Naive B cell (primary cell): ENCODE results near the gene ATP6AP1. TPM values are rescaled to one million over a fixed set of nuclear protein-coding genes. Genes with fewer than 3 reads are reported as not detected.
"Not testable (repeated sequence)": the region's sequence is repeated elsewhere in the genome, so short reads cannot be mapped to it uniquely, and the experiment has no call there.

Experiments used
- ATAC-seq, 2 donors: fragments of 150-1000 bp; cut with Tn5 transposase; 2 replicates each; pipeline ENCODE4 v1.10.0; 2021; ENCODE audit warnings: low read depth in 2 of 2, mild to moderate bottlenecking in 2 of 2, moderate library complexity in 2 of 2
- DNase-seq: peaks from one replicate; pipeline ENCODE4 v3.0.0; 2022
- H3K27ac Mint-ChIP-seq, 6 donors: one replicate each; pipeline ENCODE4 v1.8.0; 2020 to 2022; ENCODE audit warnings: mild to moderate bottlenecking in 6 of 6, mixed read lengths in 6 of 6, moderate library complexity in 5 of 6, inconsistent platforms in 2 of 6
- H3K27me3 Mint-ChIP-seq, 3 donors: one replicate each; pipeline ENCODE4 v1.8.0; 2021 to 2022; ENCODE audit warnings: mixed read lengths in 3 of 3, mild to moderate bottlenecking in 1 of 3
- H3K36me3 Mint-ChIP-seq, 2 donors: one replicate each; pipeline ENCODE4 v1.8.0; 2020 to 2022; ENCODE audit warnings: mixed read lengths in 2 of 2, inconsistent platforms in 1 of 2, mild to moderate bottlenecking in 1 of 2
- H3K4me1 Mint-ChIP-seq, 3 donors: one replicate each; pipeline ENCODE4 v1.8.0; 2020 to 2022; ENCODE audit warnings: mixed read lengths in 3 of 3, inconsistent platforms in 1 of 3, mild to moderate bottlenecking in 1 of 3, moderate library complexity in 1 of 3
- H3K4me3 Mint-ChIP-seq, 8 donors: one replicate each; pipeline ENCODE4 v1.8.0; 2020 to 2022; ENCODE audit warnings: mild to moderate bottlenecking in 8 of 8, mixed read lengths in 8 of 8, moderate library complexity in 8 of 8, inconsistent platforms in 2 of 8
- H3K9me3 Mint-ChIP-seq, 7 donors: one replicate each; pipeline ENCODE4 v1.8.0; 2020 to 2022; ENCODE audit warnings: mixed read lengths in 7 of 7, mild to moderate bottlenecking in 5 of 7, inconsistent platforms in 2 of 7, moderate library complexity in 1 of 7
- polyA plus RNA-seq, 6 donors: library from polyadenylated mRNA; unstranded; fragments of 300-500 nt; fragmentation: Illumina TruSeq; gene quantifications; one replicate each; pipeline ENCODE4 v1.2.3, GENCODE V29; 2021; ENCODE audit warnings: low read depth in 6 of 6

Gene ATP6AP1
- polyA plus RNA-seq, 6 donors from 2014 or later, result 81.8 to 173 (median 88.7) TPM

- DNase-seq (peak; percentile 55), ATAC-seq (peak; percentile 72)
- not testable (repeated sequence) for H3K27ac Mint-ChIP-seq, H3K36me3 Mint-ChIP-seq, H3K27me3 Mint-ChIP-seq, H3K9me3 Mint-ChIP-seq, H3K4me3 Mint-ChIP-seq, H3K4me1 Mint-ChIP-seq
Observed at GRCh38 chrX:154389812-154390747, 38.4 kb upstream of the ATP6AP1 start.

GRCh38 chrX:154396363-154396762 is 32.1 kb upstream of the ATP6AP1 start:
- not testable (repeated sequence) for ATAC-seq, H3K27me3 Mint-ChIP-seq, H3K9me3 Mint-ChIP-seq, DNase-seq
- peaks cover 14 to 26% (median 14%) of the 10 kb centered on the region in 3 donors for H3K4me1 Mint-ChIP-seq
- peaks cover 17 to 21% of the 10 kb centered on the region in 2 donors for H3K36me3 Mint-ChIP-seq
- peak overlapping the region in 2 of 6 donors; percentile 15 to 47 for H3K27ac Mint-ChIP-seq
- peak overlapping the region in 7 of 8 donors; percentile 41 to 99 (median 96) for H3K4me3 Mint-ChIP-seq

- peak overlapping the region; percentile 98 to 100 (median 99) for H3K27ac Mint-ChIP-seq
- H3K4me1 Mint-ChIP-seq, result peaks cover 14 to 26% (median 14%) of the 10 kb centered on the region in 3 donors
- H3K9me3 Mint-ChIP-seq, result peaks cover 0 to 8% (median 0%) of the 10 kb centered on the region in 7 donors
- peak overlapping the region; percentile 95 to 100 (median 98) for H3K4me3 Mint-ChIP-seq
- DNase-seq, result peak; percentile 71
- peak; percentile 61 to 63 for ATAC-seq
- peaks cover 17 to 21% of the 10 kb centered on the region in 2 donors for H3K36me3 Mint-ChIP-seq
- H3K27me3 Mint-ChIP-seq, result no peaks in the 10 kb centered on the region
Observed at GRCh38 chrX:154396973-154397887, 31.2 kb upstream of the ATP6AP1 start.

GRCh38 chrX:154397888-154398667 is 30.4 kb upstream of the ATP6AP1 start, which contains the start of gene RPL10:
Gene RPL10 (plus strand): TSS chrX:154398377. CDS start chrX:154398520, 143 bp downstream.
- peak; percentile 89 for DNase-seq
- H3K4me1 Mint-ChIP-seq, result peaks cover 14 to 26% (median 14%) of the 10 kb centered on the region in 3 donors
- ATAC-seq, result peak; percentile 72 to 75
- H3K27ac Mint-ChIP-seq, result peak within 1 kb of the TSS; percentile 98 to 100 (median 99)
- H3K4me3 Mint-ChIP-seq, result peak within 1 kb of the TSS; percentile 95 to 100 (median 98)
- peaks cover 0 to 8% (median 0%) of the 10 kb centered on the region in 7 donors for H3K9me3 Mint-ChIP-seq
- peaks cover 17 to 21% of the 10 kb centered on the region in 2 donors for H3K36me3 Mint-ChIP-seq
- H3K27me3 Mint-ChIP-seq, result no peaks in the 10 kb centered on the region

GRCh38 chrX:154398668-154399526 is 29.6 kb upstream of the ATP6AP1 start:
- Mint-ChIP-seq H3K36me3 (peaks cover 17 to 21% of the 10 kb centered on the region in 2 donors), H3K27me3 (no peaks in the 10 kb centered on the region), H3K27ac (peak overlapping the region; percentile 98 to 100 (median 99)), H3K4me3 (peak overlapping the region; percentile 95 to 100 (median 98)), H3K9me3 (peaks cover 0 to 8% (median 0%) of the 10 kb centered on the region in 7 donors), H3K4me1 (peaks cover 14 to 26% (median 14%) of the 10 kb centered on the region in 3 donors)
- ATAC-seq (peak; percentile 45 to 49), DNase-seq (peak; percentile 77)

- H3K4me3 Mint-ChIP-seq, result peak overlapping the region; percentile 95 to 100 (median 98)
- peaks cover 17 to 21% of the 10 kb centered on the region in 2 donors for H3K36me3 Mint-ChIP-seq
- DNase-seq, result no peak
- peaks cover 14 to 26% (median 14%) of the 10 kb centered on the region in 3 donors for H3K4me1 Mint-ChIP-seq
- H3K9me3 Mint-ChIP-seq, result peaks cover 0 to 8% (median 0%) of the 10 kb centered on the region in 7 donors
- ATAC-seq, result no peak
- H3K27ac Mint-ChIP-seq, result peak overlapping the region; percentile 41 to 100 (median 88)
- no peaks in the 10 kb centered on the region for H3K27me3 Mint-ChIP-seq
Observed at GRCh38 chrX:154399527-154400368, 28.7 kb upstream of the ATP6AP1 start.

- DNase-seq, H3K27me3 Mint-ChIP-seq, H3K9me3 Mint-ChIP-seq, ATAC-seq: not testable (repeated sequence)
- Mint-ChIP-seq H3K36me3 (peaks cover 17 to 21% of the 10 kb centered on the region in 2 donors), H3K27ac (peak overlapping the region in 3 of 6 donors; percentile 41 to 74 (median 73)), H3K4me1 (peaks cover 14 to 26% (median 14%) of the 10 kb centered on the region in 3 donors), H3K4me3 (peak overlapping the region in 4 of 8 donors; percentile 95 to 100 (median 98))
Observed at GRCh38 chrX:154400369-154400817, 28.1 kb upstream of the ATP6AP1 start.

- DNase-seq (no peak), ATAC-seq (no peak)
- Mint-ChIP-seq H3K27ac (peak overlapping the region in 3 of 6 donors; percentile 36 to 73 (median 73)), H3K9me3 (peaks cover 0 to 8% (median 0%) of the 10 kb centered on the region in 7 donors), H3K27me3 (no peaks in the 10 kb centered on the region), H3K36me3 (peaks cover 17 to 21% of the 10 kb centered on the region in 2 donors), H3K4me1 (peaks cover 14 to 26% (median 14%) of the 10 kb centered on the region in 3 donors), H3K4me3 (peak overlapping the region in 5 of 8 donors; percentile 10 to 100 (median 53))
Observed at GRCh38 chrX:154401045-154401799, 27.3 kb upstream of the ATP6AP1 start.

- no peak for DNase-seq
- H3K9me3 Mint-ChIP-seq, result peaks cover 0 to 8% (median 0%) of the 10 kb centered on the region in 7 donors
- peaks cover 14 to 23% (median 14%) of the 10 kb centered on the region in 3 donors for H3K4me1 Mint-ChIP-seq
- H3K27ac Mint-ChIP-seq, result peak overlapping the region in 3 of 6 donors; percentile 56 to 79 (median 59)
- peaks cover 17 to 21% of the 10 kb centered on the region in 2 donors for H3K36me3 Mint-ChIP-seq
- peak overlapping the region in 2 of 8 donors; percentile 40 to 100 for H3K4me3 Mint-ChIP-seq
- no peaks in the 10 kb centered on the region for H3K27me3 Mint-ChIP-seq
- ATAC-seq, result no peak
Observed at GRCh38 chrX:154401918-154402621, 26.4 kb upstream of the ATP6AP1 start.
